Mammary epithelial cell (primary cell): ENCODE data around the gene NLRP11.

Experiments used
- CTCF ChIP-seq, 2 donors: IDR thresholded peaks in 1 of 2; conservative IDR thresholded peaks in 1 of 2; 2 replicates each; pipeline ENCODE4 v1.5.1; 2011 to 2012; ENCODE audit warnings: inconsistent platforms in 2 of 2, low read length in 2 of 2, mild to moderate bottlenecking in 2 of 2, control low read depth in 1 of 2, low read depth in 1 of 2; ENCODE audit not compliant: insufficient read depth in 1 of 2; ENCODE audit errors: extremely low read depth in 1 of 2
- EZH2 ChIP-seq: IDR thresholded peaks from 2 replicates; pipeline ENCODE4 v1.6.1; 2012; ENCODE audit warnings: low read length, inconsistent platforms, borderline replicate concordance

- TF ChIP-seq CTCF (conservative IDR thresholded peaks at IDR 0.05 in 1 of 2, IDR thresholded peaks at IDR 0.05 in 1 of 2; ENCODE audit: extremely low read depth in 1 of 2, insufficient read depth in 1 of 2, low read depth in 1 of 2, low read length in 2 of 2), result no peak
- no peak for TF ChIP-seq EZH2
Observed at GRCh38 chr19:55801416-55801815, 30.4 kb downstream of the NLRP11 start.
